Measurements from ENCODE around the gene SIVA1.

DNA sequence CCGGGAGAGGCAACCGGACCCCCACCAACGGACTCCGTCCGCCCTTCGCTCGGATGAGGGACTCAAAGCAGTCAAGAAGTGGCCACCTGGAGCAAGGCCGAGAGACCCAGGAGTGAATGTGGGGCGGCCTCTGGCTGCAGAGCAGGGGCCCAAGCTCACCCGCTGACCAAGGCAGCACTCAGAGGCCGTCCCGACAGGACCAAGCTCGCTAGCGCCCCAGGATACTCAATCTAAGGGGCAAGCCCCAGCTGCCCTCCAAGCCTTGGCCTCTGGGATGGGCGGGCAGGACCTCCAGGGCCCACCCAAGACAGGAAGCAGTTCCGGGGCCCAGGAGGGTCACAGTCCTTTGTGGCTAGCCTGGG is 41.7 kb downstream of the SIVA1 start:
- TF ChIP-seq GATA2 (IDR thresholded peaks at IDR 0.05; ENCODE audit: low read depth, low read length) (no peak), GATA3 (IDR thresholded peaks at IDR 0.05; ENCODE audit: low read depth, low read length) (no peak)

All from SH-SY5Y (cell line).